GM04503 (cell line): ENCODE data around the gene ETV6.
"Not testable (repeated sequence)": the region's sequence is repeated elsewhere in the genome, so short reads cannot be mapped to it uniquely, and the experiment has no call there.

Source experiments
- DNase-seq: peaks from one replicate; pipeline ENCODE4 v3.0.0-alpha.2; 2012; ENCODE audit warnings: low read depth

Gene ETV6

DNA sequence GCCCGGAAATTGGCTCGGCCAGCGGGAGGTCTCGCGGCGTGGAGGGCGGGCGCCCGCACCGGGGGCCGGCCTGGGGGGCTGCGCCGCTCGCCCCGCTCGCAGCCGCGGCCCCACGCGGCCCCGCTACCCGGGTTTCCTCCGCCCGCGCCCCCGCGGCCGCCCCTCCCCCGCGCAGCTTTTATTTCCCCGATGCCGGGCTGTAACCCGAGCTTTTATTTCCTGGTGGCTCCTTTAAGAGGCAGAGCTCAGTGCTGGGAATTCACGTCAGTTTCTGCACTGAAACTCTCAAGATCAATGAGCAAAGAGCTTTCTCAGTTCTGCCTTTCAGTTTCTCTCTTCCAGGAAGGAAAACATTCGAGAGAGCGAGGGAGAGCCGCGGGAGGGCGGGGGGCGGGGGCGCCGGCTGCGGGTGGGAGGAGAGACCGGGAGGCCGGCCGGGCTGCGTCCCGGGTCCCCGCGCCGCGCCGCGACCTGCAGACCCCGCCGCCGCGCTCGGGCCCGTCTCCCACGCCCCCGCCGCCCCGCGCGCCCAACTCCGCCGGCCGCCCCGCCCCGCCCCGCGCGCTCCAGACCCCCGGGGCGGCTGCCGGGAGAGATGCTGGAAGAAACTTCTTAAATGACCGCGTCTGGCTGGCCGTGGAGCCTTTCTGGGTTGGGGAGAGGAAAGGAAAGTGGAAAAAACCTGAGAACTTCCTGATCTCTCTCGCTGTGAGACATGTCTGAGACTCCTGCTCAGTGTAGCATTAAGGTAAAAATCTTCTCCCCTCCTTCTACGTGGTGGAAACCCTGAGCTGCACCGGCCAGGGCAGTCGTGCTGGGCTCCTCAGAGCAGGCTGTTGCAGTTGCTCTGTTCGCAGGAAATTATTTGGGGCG lies at the start of gene ETV6:
Gene ETV6 (plus strand): TSS at position 262 of the 873 bp plus-strand sequence. CDS start 454 bp downstream, at position 716.
- DNase-seq: peak; percentile 65

DNA sequence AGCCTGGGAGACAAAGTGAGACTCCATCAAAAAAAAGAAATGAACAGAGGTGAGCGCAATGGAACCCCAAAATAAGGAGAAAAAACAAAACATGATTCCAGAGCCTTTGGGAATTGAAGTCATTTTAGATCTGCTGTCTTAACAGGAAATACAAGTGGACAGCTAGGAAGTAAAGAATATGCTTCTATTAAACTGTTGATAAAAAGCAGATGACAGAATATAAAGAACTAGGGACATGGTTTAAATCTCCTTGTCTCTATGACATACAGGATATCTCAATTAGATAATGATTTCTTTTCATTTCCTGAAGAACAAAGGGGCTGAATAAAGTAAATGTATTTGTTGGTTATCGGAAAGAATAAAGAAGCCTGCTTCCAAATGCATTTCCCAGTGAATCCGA lies 49.3 kb upstream of the ETV6 start:
- no peak for DNase-seq

DNA sequence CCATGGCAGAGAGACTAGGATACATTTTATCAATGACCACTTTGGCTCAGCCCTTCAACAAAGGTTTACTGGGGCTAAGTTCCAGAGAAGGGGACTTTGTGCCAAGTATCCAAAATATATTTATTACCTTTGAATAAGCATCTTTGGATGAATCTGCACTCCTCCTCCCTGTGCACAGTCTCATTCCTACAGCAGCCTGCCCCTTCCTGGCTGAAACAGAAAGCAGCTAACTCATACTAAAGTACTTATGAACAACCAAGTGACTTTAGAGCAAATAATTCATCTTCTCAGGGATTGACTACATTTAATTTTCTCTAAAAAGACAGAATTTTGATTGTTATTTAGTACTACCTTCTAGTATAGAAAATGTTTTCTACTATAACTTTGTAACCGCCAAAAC lies 47.8 kb upstream of the ETV6 start:
- DNase-seq: no peak

DNA sequence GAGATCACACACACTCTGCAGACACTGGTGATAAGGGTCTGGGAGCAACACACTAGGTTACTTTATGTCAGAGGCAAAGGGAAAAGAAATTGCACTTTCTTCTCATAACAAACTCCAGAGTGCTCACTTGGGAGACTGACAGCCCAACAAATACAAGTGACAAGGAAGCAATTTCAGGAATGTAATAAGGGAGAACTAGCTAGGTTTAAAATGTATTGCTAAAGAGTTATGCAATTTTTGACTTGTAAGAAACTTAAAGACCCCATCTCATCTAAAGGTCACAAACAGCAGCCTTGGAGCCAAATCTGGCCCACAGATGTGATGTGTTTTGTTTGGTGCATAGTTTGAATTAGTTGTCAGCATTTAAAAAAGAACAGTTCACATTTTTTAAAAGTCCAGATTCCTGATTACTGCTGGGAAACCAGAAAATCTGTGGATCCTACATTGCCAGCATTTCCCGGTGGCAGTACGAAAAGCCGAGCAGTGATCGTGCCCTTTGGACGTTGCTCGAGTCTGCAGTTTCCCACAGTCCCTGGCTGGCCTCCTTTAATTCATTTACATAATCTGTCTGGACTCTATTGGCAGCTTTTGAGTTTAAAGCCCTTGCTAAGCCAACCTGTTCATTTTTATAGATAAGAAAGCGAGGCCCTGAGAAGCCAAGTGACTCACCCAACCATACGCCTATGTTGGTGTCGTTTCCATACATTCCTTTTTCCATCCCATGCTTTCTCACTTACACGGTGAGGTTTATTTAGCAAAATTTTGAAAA lies 42.0 kb upstream of the ETV6 start:
- DNase-seq: peak; percentile 63

DNA sequence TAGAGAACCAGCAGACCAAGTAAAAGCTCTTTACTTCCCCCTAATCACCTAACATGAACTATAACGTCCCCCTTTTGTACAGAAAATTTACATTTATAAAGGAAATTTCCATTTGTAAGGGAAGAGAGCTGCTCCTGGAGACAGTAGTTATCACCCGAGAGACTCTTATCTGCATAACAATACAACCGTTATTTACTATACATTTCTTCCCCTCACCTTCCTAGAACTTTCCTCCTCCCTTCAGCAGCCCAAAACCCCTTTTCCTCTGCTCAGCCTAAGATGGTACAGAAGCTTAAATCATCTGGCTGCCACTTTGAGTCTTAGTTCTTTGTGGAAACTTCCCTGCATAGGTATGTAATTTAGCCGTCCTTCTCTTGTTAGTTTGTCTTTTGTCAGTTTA lies 40.4 kb upstream of the ETV6 start:
- DNase-seq: no peak

DNA sequence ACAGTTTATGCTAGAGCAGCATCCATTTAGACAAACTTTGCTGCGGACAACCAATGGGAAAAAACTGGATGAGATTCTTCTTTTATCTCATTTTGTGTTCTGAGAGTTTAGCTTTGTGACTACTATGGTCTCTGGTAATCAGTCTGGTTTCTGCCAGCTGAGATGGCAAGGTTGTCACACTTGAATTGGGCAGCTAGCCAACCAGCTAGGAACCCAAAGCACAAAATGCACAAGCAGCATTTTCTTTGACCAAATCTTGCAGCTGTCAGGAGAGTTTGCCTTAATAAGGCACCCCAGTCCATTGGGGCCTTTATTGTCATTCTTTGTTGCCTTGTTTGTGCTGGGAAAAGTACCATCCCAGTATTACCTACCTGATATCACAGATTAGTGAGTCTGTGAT lies 34.0 kb upstream of the ETV6 start:
- no peak for DNase-seq

DNA sequence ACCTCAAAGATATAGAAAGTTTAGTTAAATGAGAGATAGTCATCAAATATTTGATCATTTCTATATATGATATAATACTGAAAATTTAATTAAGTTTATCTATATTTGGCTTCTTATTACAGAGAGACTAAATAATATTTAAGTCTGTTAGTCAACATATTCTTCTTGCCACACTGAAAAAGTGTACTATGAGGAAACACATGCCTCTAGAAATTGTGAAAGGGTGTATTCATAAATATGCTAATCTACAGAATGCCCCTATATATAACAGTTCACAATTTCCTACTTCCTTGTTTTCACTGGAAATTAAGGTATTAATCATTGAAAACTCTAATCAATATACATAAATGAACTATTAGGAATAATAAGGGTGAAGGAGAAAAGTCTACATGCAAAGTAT lies 31.4 kb upstream of the ETV6 start:
- DNase-seq: no peak

DNA sequence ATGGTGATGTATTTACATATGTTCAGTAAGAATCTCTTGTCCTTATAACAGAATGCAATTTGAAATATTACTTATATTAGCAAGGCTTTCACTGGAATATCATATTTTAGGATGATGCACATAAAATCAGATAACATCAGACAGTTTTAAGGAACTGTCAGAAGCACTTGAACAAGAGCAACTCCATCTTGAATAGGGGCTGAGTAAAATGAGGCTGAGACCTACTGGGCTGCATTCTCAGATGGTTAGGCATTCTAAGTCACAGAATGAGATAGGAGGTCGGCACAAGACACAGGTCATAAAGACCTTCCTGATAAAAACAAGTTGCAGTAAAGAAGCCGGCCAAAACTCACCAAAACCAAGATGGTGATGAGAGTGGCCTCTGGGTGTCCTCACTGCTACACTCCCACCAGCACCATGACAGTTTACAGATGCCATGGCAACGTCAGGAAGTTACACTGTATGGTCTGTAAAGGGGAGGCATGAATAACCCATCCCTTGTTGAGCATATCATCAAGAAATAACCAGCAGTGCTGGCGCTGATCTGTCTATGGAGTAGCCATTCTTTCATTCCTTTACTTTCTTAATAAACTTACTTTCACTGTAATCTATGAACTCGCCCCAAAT lies 27.6 kb upstream of the ETV6 start:
- DNase-seq: no peak

DNA sequence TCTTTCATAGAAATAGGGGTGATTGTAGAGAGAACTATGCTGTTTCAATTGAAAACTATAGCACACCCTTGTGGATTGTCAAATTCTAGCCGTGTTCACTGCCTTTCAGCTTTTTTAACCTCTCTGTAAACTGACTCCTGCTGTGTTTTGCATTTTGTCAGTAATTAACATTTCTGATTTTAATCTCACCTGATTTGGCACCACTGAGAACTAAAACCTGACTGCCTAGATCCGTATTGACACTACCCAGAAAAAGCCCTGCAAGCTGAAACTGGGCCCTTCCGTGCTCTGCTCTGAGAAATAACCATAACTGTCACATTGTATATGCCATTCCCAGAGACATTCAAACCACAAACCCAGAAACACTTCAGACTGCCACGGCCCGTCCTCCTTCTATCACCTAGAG lies 26.6 kb upstream of the ETV6 start:
- no peak for DNase-seq

DNA sequence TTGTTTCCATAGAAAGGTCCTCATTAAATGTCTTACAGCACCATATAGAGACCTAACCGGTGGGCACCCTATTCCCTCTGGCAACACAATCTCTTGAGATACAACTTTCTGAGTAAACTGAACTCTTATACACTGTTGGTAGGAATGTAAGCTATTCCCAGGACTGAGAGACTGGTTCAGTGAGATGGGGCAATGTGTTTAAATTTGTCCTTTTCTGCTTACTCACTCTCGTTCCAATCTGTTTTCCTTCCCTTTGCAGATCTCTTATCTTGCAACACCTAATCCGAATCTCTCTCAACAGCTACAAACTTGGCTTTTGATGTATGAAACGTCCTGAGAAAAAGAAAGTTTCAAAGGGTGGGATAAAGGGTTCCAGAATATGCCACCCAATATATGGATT lies 26.1 kb upstream of the ETV6 start:
- DNase-seq: no peak

DNA sequence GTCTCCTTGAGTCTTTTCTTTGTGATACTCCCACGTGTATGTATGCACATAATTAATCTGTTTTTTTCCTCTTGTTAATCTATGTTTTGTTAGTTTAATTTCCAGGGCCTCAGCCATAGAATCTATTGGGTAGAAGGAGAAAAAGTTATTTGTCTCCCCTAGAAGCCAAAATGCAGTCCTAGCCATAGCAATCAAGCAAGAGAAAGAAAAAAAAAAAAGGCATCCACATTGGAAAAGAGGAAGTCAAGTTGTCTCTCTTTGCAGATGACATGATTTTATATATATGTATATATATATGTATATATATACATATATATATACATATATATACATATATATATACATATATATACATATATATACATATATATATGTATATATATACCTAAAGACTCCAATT lies 25.4 kb upstream of the ETV6 start:
- DNase-seq: no peak

DNA sequence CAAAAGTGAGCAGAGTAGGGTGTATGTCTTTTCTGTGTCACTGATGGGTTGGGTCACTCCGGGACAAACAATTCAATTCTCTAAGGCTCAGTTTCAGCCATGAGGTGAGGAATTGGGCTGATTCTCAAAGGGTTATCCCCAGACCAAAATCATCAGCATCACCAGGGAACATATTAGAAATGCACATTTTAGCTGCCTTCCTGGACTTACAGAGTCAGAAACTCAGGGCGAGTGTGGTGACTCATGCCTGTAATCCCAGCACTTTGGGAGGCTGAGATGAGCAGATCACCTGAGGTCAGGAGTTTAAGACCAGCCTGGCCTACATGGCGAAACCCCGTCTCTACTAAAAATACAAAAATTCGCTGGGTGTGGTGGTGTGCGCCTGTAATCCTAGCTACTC lies 21.8 kb upstream of the ETV6 start:
- not testable (repeated sequence) for DNase-seq

DNA sequence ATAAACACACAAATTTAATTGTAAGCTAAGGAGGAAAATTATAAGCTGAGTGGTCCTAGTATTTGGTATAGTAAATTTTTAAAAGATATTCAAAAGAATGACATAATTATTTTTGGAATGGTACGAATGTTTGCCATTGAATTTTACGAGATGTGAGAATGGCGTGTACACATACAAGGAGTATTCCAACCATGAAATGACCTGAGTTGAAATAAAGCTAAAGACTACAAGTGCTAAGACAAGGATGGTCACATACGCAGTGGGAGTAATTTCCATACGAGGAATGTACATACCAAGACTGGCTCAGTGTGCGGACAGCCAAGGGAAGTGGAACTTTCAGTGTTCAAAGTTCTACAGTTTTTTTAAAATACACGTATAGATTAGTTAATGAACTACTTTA lies 21.1 kb upstream of the ETV6 start:
- DNase-seq: no peak

DNA sequence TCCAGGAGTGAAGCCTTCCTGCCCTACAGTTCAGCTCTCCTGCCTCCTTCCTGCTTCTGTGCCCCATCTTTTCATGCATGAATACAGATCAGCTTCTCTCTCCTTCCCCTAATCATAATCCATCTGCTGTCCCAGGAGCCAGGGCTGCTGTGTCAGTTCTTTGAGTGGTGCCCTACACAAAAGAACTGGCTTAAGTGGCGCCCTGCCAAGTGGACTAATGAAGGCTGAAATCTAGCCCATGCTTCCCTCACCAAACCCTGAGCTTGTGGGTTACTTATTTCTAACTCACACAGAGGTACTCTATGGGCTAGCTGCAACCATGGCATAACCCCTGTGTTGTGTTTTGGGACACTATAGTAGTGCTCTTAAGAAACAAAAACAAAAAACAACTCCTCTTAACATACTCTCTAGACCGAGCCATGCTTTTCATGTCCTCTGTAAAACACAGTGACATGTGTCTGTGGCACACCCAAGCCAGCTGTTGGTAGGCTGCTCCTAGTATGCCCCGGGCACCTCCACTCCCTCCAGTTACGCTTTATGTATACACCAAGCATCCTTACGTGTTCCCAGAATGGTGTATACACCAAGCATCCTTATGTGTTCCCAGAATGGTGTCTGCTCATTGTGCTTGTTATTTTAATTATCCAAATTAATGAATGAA lies 19.3 kb upstream of the ETV6 start:
- DNase-seq: no peak

DNA sequence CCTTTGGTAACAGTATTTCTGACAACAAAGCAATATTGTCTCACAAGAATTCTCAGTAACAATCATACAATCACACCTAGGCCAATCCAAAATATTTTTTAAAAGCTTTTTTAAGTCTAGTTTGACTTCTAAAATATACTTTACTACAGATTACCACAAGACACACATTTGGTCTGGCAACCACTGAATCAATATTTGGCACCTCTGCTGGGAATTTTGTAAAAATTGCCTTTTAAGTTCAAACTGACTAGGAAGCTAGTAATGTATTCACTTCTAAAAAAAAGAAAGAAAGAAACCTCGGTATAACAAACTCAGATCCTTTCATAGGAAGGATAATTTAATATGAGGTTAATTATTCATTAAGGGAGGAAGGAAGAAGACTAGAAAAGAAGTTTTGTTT lies 18.2 kb upstream of the ETV6 start:
- no peak for DNase-seq

DNA sequence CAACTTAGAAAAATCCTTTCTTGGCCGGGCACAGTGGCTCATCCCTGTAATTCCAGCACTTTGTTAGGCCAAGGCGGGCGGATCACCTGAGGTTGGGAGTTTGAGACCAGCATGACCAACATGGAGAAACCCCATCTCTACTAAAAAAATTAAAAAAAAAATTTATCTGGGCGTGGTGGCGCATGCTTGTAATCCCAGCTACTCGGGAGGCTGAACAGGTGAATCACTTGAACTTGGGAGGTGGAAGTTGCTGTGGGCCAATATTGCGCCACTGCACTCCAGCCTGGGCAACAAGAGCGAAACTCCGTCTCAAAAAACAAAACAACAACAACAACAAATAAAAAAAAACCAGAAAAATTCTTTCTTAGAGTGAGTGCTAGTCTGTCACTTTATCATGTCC lies 17.6 kb upstream of the ETV6 start:
- DNase-seq: not testable (repeated sequence)

DNA sequence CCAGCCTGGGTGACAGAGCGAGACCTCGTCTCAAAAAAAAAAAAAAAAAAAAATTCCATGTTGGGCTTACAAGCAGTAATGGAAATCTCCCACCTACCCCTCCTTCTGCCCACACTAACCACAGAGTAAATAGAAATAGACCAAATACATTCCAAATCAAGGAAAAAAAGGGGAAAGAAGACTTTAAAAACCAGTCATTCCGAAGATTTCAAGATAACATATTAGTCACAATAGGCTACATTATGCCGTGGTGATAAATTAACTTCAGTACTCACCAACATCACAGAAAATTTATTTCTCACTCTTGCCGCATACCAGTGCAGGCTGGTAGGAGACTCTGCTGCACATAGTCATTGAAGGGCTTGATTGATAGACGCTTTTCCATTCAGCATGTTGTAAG lies 15.5 kb upstream of the ETV6 start:
- DNase-seq: no peak

DNA sequence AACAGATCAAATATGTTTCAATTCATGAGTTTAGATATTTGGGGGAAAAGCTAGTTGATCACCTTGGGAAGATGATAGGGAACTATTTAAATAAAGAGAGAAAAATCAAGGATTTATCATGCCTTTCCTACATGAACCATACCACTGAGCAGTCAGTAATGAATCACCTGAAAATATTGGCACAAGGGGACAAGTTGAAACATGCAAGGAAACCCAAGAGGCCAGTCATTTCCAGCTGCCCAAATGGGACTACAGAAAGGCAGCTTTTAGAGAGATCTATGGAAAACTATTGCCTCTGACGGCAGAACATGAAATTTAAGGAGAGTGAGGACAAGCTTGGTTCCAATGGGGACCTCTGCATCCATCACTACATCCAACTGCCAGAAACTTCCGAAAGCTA lies 14.1 kb upstream of the ETV6 start:
- DNase-seq: no peak

DNA sequence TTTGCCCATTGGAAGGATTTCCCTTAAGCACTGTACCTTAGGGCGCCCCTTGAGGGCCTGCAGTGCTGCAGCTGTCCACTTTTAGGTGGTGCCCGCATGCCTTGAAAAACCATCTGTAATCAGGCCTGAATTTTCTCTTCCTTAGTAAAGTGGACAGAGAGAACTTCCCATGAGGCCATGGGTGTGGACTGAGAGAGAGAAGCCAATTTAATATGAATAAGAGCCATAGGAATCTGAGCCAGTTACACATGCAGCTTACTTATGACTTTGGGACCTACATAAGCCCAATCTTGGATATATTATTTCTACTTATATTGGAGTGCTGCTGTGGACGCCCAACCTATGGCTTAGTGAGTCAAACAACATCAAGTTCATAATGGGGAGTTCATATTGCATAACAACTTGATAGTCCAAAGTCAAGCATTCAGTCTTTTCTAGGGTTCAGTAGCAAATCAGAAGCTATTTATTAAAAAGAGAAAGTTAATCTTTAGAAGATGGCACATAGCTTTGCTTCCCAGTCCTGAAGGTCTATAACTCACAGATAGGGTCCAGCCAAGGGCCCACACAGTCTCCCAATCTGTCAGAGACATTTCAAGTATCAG lies 11.1 kb upstream of the ETV6 start:
- no peak for DNase-seq

DNA sequence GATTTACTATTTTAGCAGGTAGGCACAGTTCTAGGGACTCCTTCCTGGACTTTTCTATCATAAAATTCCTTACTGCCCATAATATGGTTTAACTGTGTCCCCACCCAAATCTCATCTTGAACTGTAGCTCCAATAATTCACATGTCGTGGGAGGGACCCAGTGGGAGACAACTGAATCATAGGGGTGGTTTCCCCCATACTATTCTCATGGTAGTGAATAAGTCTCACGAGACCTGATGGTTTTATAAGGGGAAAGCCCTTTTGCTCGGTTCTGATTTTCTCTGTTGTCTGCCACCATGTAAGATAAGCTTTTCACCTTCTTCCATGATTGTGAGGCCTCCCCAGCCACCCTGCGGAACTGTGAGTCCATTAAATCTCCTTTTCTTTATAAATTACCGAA lies 10.0 kb upstream of the ETV6 start:
- no peak for DNase-seq

DNA sequence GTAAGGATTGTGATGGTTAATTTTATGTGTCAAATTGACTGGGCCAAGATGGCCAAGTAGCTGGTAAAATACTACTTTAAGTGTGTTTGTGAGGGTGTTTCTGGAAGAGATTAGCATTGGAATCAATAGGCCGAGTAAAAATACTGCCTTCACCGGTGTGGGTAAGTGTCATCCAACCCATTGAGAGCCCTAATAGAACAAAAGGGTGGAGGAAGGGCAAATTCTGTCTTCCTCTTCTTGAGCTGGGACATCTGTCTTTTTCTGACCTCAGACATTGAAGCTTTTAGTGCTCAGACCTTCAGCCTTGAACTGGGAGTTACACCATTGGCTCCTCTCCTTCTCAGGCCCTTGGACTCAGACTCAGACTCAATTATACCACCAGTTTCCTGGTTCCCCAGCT lies 8.0 kb upstream of the ETV6 start:
- DNase-seq: no peak

DNA sequence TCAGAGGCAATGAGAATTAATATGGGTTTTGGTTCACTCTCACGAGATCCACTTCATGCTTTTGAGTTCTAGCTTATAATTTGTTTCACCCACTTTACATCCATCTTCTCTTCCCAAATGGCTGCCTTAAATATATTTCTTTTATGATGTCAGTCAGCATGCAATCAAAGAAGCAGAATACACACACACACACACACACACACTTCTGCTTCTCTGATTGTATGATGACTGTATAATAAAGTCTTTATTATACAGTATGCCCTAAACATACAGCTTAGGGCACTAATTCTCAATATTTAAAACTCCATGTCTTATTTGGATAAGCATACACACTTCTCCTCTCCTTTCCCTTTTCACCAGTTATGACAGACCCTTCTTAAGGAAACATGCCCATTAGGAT lies 6.7 kb upstream of the ETV6 start:
- no peak for DNase-seq
